GM19468 (cell line): ENCODE measurements around the gene NT5DC3.

Experiments used
- ATAC-seq: cut with Tn5 transposase; IDR thresholded peaks from one replicate; pipeline ENCODE4 v1.9.1; 2021; ENCODE audit warnings: mild to moderate bottlenecking, moderate library complexity, moderate number of reproducible peaks; ENCODE audit not compliant: unreplicated experiment; ENCODE audit errors: extremely low read depth

The NT5DC3 gene

DNA sequence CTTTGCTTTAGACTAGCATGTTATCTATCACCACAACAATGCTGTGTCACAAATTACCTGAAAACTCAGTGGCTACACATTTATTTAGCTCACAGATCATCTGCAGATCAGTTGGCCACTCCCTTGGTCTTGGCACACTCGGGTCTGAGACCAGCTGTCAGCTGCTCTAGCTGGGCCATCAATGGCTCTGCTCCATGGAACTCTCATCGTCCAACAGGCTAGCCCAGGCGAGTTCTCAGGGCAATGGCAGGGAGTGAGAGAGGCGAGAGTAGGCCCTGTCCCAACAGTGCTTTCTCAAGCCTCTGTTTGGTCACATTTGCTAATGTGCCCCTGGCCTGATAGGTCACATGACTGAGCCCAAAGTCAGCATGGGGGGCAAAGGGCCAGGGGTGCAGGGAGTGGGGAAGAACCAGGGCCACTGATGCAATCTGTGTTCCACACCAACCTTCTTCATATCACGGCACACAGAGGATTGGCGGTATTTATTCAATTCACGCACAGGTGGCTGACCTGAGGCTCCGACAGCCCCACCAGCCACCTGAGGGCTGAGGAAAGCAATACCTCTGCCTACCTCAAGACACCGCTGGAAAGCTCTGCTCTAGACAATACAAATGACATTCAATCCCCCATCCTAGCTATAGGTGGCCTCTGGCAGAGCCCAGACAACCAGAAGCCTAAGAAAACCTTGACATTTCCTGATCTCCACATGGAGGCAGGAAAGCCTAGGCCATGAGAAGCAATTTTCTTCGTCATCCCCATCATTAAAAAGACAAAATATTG lies 82.5 kb downstream of the NT5DC3 start:
- no peak for ATAC-seq

DNA sequence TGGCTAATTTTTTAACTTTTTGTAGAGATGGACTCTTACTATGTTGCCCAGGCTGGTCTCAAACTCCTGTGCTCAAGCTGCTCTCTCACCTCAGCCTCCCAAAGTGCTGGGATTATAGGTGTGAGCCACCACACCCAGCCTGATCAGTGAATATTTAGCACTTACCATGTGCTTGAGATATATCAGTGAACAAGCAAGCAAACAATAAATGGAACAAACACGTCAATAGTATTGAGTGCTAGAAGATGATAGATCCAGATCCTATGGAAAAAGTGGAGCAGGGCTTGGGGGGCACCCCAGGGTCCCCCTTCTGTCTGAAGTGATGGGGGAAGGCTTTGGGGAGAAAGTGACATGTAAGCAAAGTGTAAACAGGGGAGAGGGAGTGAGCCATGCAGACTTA lies 83.8 kb downstream of the NT5DC3 start:
- ATAC-seq, result no peak

DNA sequence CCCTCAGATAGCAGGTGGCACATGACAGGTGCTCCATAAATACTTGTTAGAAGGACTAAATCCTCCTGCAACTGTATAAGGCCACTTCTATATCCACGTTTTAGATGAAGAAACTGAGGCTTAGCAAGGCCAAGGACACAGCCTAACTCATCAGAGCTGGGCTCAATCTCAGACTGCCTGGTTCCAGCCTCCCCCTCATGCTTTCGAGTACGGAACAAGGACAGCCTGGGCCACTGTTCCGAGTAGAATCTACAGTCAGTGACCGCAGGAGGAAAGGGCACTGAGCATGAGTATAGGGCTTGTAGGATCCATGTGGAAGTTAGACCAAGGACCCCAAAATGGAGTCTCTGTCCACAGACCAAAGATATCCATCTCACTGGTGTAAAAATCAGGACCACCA lies 84.6 kb downstream of the NT5DC3 start:
- no peak for ATAC-seq

DNA sequence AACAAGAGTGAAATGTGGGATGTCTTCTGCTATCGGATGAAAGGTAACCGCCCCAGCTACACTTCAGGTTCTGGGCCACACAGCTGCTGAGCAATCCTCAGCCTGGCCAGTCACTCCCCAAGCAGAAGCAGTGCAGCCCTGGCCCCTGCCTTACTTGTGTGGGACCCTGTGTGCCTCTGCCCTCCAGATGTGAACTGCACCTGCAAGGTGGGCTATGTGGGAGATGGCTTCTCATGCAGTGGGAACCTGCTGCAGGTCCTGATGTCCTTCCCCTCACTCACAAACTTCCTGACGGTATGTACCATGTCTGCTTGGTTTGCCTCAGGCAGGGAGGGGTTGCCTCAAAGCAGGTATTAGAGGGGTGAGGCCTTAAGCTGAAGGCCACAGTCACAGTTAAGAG lies 85.6 kb downstream of the NT5DC3 start:
- ATAC-seq, result no peak

DNA sequence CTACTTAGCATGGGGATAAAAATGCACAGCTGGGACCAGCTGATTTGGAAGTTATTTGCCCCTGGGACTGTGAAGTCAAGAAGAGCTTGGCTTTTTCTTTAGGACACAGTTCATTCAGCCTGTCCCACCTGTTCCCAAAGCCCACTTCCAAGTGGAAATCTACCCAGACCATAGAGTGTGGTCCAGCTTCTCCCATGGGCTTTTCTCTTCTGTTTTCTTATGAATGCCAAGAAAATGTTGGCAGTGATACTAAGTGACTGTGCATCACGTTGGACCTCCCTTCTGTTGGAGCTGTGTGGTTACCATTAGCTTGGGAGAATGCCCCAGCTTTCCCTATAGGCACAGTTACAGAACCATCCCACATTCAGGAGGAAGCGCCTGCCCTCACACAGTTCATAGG lies 89.4 kb downstream of the NT5DC3 start:
- no peak for ATAC-seq

DNA sequence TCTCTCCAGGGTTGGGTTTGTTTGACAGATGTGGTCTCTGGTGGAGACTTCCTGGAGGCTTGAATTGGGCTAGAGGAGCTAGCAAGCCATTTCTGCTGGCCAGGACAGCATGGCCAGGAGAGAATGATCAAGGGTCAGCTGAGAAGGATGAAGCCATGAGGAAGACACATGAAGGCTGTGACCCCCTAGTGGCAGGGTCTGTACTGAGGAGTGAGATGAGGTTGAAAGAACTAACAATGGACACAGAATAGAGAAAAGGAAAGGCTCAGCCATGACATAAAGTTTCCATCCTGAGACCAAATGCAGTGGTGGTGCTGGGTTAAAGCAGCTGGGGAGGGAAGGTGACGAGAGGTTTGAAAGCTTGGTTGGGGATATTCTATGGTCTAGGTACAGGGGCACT lies 89.9 kb downstream of the NT5DC3 start:
- no peak for ATAC-seq

DNA sequence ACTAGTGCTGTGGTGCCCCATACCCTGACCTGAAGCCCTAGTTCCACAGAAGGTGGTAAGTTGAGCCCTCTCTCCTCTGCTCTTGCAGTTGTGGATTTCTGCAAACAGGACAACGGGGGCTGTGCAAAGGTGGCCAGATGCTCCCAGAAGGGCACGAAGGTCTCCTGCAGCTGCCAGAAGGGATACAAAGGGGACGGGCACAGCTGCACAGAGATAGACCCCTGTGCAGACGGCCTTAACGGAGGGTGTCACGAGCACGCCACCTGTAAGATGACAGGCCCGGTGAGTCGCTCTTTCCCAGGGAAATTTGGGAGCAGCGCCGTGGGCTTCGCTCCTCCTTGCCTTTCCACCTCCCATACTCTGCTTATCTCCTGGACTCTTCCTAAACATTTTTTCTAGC lies 92.2 kb downstream of the NT5DC3 start:
- ATAC-seq, result no peak

DNA sequence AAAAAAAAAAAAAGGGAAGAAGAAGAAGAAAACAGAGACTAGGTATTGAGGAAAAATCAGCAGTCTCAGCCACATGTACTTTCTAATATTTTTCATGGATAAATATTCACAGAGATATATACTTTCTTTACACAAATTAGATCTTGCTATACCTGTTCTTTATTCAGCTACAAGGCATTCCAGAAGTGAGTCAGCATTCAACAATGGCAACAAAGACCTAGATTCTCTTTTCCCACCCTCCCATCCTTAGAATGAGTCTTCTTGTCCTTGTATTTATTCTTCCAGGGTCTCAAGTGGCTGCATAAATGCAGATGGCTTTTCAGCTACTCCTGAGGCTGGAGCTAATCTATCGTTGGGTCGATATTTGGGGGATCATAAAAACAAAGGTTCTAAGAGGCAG lies 93.0 kb downstream of the NT5DC3 start:
- no peak for ATAC-seq

DNA sequence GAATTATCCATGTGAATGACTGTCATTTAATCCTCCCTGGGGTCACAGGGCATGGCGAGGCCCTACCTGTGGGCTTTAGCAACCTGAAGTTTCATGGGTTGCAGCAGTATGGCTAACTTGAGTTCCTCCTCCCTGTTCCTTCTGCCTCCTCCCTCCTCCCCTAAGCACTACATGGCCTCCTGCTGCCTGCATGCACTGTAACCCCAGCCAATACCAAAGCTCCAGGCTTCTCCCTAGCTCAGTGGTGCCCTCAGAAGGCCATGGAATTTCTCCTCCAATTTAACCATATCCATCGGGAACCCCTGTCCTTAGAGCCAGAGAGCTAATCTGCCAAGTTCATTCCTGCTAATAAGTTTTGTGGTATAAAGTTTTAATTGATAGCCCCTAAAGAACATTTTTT lies 95.1 kb downstream of the NT5DC3 start:
- ATAC-seq, result no peak

DNA sequence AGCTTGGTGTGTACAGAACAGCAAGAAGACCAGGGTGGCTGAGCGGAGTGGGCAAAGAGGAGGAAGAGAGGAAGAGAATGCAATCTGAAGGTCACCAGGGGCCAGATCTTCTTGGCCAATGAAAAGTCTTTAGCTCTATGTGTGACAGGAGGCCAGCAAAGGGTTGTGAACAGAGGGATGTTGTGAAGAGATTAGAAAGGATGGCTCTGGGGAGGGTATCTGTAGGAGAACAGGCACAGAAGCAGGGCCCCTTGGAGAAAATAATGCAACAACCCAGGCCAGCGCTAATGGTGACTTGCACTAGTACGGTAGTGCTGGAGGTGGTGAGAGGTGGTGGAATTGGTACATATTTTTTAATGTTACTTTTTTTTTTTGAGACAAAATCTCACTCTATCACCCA lies 97.2 kb downstream of the NT5DC3 start:
- ATAC-seq, result no peak

DNA sequence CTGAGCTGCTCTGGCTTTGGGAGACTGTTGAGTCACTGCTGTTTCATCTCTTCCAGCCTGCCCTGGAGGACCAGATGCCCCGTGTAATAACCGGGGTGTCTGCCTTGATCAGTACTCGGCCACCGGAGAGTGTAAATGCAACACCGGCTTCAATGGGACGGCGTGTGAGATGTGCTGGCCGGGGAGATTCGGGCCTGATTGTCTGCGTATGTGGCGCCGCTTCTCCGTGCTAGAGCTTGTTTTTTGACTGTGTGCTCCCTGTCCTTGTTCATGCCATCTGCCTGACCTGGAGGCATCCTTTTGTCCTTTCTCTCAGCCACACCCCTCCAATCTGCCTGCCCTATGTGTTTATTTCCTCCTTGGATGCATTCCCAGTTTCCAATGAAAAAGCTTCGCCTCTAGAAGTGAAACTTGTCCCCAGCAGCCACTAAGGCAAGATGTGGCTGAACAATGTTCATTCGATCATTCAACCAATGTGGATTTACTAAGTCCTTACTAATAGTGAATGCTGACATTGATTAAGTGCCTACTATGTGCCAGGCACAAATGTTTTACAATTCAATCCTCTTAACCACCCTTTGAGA lies 98.6 kb downstream of the NT5DC3 start:
- no peak for ATAC-seq

DNA sequence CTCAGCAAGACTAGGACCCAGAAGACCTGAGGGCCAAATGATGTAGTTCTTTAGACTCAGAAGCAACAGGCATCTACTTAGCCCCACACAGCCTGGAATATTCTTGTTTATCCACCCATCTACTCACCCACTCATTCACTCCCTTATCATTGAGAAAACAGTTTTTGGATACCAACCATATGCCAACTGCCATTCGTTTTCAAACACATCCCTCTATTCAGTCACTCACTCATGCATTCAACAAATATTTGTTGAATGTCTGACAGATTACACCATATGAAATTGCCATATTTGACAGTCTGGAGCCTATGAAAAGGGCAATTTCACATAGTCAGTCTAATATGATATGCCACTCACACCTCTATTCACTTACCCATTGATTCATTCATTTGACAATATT lies 103.2 kb downstream of the NT5DC3 start:
- ATAC-seq, result no peak

DNA sequence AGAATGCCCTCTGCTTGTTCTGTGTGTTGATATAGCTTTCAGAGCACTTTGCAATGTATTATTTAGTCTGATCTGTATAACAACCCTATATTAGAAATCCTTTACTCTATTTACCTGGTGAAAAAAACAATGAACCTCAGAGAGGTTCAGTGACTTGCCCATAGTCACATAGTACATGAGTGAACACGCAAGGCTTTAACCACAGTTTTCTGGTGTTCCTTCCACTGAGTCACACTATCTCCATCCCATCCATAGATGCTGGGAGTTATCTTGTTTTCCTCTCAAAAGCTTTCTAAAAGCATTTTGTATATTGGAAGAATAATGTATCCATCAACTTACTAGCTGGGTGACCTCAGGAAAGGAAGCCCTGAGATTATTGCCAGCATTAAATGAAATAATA lies 104.5 kb downstream of the NT5DC3 start:
- no peak for ATAC-seq

DNA sequence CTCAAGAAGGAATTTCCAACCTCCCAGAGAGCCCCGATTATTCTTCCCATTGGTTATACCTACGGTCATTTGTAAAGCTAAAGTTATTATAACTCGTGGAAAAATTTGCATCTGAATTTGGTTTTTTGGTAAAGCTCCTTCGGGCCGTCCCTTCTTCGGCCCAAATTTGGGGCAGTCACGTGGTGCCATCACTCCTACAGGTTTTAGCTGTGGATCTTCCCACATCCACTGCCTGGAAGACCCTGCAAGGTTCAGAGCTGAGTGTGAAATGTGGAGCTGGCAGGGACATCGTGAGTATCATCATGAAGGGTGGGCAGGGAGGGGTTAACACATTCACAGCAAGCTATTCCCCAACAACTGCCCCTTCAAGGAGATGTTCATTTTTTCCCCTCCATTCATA lies 105.7 kb downstream of the NT5DC3 start:
- no peak for ATAC-seq

DNA sequence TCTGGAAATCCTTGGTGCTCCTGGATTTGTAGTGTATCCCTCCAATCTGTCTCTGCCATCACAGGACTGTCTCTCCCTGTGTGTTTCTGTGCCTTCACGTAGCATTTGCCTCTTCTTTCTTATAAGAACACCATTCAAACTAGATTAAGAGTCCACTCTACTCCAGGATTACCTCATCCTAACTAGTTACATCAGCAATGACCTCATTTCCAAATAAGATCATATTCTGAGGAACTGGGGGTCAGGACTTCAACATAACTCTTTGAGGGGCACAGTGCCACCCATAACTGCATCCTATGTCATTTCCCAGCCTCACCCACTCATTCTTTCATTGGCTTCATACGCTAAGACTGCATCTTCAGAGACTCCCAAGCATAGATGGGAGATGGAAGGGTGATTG lies 106.2 kb downstream of the NT5DC3 start:
- no peak for ATAC-seq

DNA sequence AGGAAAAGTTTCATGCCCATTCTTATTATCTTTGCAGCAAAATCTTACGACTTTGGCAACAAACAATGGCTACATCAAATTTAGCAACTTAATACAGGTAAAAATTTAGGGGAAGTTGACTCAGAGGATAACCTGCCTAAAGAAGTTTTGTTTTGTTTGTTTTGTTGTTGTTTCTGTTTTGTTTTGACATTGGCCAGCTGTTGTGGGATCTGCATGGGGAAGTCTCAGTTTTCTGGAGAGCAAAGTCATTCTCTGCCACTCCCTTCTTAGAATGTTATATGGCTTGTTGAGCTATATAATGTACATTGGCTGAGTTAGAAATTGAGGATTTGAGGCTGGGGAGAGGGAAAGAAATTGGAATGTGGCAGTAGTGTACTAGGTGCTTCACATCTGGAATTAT lies 109.5 kb downstream of the NT5DC3 start:
- no peak for ATAC-seq

DNA sequence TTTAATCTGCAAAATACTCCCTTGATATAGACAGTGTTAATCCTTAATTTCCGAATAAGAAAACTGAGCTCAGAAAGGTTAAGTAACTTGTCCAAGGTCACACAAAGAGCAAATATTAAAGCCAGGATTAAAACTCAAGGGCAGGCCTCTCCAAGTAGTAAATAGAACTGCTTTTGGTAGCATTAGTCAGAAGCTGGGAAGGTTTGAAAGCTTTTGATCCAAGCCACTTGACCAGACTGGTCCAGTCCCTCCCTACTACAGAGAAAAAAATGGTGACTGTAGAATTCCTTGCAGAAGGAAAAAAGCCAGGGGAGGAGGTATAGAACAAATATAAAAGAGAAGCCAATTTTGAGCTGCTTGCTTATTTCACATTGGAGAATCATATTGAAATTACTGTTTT lies 111.5 kb downstream of the NT5DC3 start:
- no peak for ATAC-seq

DNA sequence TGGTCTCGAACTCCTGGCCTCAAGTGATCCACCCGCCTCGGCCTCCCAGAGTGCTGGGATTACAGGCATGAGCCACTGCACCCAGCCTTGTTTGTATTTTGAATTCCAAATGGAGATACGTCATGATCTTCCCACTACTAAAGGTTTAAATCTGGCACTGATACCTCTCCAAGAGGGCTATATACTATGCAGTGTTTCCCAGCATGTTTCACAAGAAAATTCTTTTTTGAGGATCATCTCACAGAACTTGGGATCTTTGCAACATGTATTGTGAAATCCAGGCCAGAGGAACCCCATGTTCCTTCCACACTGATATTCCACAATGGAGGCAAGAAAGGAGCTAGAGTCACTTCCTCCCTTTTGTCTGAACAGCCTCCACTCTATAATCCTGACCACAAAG lies 112.7 kb downstream of the NT5DC3 start:
- ATAC-seq, result no peak

DNA sequence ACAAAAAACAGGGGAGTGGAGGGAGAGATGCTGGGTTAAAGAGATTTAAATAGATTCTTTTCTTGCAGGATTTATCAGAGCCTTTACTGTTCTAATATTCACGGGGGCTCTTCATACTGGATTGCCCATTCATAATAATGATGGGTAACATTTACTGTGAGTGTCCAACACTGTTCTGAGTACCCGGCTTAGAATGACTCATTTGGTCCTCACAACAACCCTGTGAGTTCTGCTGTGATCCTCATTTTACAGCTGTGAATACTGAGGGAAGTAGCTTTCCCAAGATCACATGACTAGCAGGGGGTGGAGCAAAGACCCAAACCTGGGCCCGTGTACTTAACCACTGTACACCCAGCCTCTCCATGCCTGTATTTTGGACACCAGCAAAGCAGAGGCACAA lies 113.4 kb downstream of the NT5DC3 start:
- ATAC-seq, result no peak

DNA sequence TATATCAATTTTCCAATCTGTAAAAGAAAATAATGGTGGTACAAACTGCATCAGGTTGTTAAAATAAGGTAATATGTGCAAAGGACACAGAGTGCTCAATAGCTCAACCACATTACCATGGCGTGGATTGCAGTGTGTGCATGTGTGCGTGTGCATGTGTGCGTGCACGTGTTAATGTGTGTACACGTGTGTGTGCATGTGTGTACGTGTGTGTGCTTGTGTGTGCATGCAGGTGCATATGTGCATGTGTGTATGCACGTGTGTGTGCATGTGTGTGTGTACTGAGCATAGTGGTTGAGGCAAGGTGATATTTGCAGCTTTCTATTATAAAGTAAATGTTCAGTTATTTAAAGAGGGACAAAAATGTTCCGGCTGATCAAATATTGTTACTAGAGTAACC lies 115.6 kb downstream of the NT5DC3 start:
- ATAC-seq, result no peak
